ENCODE data around the gene CCDC71.

GRCh38 chr3:49170744-49171118, 4.6 kb upstream of the CCDC71 start:
- TF ChIP-seq, protein P1, sequence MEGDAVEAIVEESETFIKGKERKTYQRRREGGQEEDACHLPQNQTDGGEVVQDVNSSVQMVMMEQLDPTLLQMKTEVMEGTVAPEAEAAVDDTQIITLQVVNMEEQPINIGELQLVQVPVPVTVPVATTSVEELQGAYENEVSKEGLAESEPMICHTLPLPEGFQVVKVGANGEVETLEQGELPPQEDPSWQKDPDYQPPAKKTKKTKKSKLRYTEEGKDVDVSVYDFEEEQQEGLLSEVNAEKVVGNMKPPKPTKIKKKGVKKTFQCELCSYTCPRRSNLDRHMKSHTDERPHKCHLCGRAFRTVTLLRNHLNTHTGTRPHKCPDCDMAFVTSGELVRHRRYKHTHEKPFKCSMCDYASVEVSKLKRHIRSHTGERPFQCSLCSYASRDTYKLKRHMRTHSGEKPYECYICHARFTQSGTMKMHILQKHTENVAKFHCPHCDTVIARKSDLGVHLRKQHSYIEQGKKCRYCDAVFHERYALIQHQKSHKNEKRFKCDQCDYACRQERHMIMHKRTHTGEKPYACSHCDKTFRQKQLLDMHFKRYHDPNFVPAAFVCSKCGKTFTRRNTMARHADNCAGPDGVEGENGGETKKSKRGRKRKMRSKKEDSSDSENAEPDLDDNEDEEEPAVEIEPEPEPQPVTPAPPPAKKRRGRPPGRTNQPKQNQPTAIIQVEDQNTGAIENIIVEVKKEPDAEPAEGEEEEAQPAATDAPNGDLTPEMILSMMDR (conservative IDR thresholded peaks at IDR 0.05 in 1 of 2, IDR thresholded peaks at IDR 0.05 in 1 of 2; ENCODE audit: extremely low read depth in 1 of 2, insufficient read depth in 1 of 2, low read depth in 1 of 2, low read length in 2 of 2): no peak
- TF ChIP-seq EZH2 (IDR thresholded peaks at IDR 0.05; ENCODE audit: borderline replicate concordance, low read length): no peak

Data from mammary epithelial cell (primary cell).